HG03571 (cell line): ENCODE data around the gene TENT4A.
"Not testable (repeated sequence)": the region's sequence is repeated elsewhere in the genome, so short reads cannot be mapped to it uniquely, and the experiment has no call there.

Experiments used
- ATAC-seq: cut with Tn5 transposase; IDR thresholded peaks from one replicate; pipeline ENCODE4 v1.9.1; 2021; ENCODE audit not compliant: unreplicated experiment

TENT4A gene

DNA sequence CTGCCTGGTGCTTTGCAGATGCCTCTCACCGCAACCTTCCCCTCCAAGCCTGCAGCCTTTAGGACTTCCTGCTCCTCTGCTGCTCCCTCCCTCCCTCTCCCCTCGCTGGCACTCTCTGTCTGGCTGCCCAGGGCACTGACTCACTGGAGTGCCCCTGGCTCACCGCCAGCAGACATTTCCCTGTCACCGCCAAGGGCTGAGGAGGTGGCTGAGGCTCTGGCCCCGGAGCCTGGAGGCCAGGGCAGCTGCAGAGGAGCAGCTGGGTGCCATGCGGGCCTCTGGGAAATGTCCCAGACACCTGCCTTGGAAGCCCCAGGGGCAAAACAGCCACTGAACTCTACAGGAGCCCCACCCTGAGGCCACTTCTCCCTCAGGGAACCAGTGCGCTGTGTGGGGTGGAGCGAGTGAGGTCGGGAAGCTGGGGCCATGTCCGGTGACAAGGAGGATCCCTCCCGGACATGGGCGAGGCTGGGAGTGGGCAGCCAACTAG is 53.4 kb downstream of the TENT4A start:
- ATAC-seq, result no peak

DNA sequence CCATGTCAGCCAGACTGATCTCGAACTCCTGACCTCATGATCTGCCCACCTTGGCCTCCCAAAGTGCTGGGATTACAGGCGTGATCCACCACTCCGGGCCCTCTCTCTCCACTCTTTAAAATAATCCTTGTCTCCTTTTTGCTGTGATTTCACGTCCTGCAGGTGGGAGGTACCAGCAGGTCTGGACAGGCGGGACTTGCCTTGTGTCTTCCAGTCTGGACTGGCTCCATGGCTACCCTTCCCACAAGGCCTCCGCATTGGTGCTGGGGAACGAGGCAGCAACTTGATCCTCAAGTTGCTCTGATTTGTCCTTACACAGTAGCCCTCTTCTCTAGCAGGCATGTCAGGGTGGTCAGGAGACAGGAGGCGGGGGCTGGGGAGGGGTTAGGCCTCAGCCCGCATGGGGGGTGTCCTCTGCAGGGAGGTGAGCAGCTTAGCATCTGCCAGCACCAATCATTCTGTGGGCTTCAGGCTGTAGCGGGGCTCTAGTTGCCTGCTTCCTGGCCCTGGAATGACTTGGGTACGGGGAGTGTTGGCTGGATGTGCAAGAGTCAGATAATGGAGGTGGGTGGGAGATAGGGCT is 54.3 kb downstream of the TENT4A start:
- no peak for ATAC-seq

DNA sequence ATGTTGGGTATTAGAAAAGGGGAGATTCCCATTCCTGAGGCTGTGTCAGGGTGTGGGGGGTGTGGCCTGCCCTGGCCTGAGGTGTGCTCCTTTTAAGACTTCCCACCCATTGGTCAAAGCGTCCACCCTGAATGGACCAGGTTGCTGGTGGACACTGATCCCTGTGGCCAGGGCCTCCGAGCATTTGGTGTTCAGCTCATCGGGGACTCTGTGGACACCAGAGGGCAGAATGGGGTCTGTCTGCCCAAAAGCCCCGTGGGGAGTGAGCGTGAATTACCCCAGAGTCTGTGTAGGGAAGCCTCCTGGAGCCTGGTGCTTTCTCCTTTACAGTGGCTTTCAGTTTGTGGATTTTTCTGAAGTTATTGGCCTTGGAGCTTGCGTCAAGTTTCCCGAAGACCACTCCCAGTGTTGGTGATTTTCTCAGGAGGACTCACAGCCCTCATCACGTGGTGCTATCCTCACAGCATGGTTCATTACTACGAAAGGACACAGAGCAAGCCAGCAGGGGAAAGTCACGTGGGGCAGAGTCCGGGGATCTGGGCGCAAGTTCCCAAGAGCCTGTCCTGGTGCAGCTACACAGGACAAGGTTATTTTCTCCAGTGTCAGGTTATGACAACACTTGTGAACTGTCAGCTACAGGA is 55.5 kb downstream of the TENT4A start:
- no peak for ATAC-seq

DNA sequence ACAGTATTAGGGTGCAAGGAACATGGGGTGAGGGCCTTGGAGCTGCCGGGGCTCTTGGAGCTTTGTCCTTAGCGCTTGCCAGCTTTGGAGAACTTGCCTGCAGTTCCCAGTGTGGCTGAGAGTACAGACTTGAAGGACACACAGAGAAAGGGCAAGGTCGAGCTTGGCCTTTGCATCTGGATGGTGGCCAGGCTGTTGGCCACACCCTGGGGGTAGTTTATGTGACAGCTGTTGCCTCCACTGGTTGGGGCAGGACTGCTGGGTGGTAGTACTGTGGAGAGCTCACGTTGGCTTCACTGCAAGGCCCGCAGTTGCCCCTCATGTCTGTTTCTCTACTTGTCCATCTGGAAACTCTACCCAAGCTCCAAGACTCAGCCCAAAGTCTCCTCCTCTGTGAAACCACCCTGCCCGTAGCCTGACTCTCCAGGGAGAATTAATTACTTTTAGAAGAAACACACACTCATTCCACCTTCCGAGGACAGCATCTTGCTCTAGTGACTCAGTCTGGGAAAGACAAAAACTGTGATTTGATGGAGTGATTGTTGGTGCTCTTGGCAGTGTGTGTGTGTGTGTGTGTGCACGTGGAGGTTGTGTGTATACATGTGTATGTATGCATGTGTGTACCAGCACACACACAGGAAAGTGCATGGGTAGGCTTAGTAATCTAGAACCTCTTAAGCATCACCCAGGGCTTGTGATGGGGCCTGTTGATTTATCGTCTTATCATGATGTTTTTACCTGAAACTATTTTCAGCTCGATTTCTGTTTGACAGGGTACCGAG is 57.8 kb downstream of the TENT4A start:
- no peak for ATAC-seq

DNA sequence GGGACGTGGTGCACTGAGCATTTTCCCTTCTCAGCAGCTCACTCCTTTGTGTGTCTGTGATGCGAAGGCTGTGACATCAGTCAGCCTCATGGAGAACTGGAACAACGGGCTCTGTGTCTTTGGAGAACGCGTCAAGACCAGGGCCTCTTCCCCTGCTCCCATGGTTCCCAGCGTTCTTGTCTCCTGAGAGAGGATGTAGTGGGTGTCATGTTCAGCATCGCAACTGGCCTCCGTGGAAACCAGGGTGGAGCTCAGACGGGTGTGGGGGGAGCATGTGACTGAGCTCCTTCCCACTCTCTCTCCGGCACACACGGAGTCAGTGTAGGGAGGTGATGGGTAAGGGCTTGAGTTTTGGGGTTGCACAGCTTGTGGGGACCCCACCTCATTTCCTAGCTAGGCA is 59.7 kb downstream of the TENT4A start:
- no peak for ATAC-seq

DNA sequence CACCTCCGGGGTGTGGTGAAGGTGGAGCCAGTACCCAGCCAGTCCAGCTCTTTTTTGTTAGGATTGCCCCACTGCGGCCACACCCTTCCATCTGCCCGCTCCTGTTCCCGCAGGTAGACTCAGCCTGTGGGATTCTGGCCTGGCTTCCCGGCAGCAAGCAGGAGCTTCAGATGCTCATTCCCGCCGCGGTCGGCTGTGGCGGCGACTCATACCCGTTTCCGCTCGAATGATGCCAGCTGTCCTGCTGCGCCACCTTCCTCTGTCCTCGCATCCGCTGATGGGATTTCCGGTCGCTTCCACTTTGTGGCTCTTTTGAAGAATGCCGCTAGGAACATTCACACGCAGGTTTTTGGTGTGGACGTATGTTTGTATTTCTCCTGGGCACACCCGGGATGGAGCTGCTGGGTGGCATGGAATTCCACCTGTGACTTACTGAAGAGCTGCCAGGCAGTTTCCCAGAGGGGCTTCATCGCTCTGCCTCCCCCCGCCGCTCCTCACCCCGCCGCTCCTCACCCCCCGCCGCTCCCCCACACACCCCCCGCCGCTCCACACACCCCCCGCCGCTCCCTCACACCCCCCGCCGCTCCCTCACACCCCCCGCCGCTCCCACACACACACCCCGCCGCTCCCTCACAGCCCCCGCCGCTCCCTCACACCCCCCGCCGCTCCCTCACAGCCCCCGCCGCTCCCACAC is 60.3 kb downstream of the TENT4A start:
- no peak for ATAC-seq

DNA sequence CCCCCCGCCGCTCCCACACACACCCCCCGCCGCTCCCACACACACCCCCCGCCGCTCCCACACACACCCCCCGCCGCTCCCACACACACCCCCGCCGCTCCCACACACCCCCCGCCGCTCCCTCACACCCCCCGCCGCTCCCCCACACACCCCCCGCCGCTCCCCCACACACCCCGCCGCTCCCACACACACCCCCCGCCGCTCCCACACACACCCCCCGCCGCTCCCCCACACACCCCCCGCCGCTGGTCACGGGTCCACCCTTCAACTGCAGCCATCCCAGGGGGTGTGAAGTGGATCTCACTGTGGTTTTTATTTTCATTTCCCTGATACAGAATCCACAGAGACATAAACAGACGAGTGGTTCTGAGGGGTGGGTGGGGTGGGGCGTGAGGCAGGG is 61.0 kb downstream of the TENT4A start:
- ATAC-seq, result not testable (repeated sequence)

DNA sequence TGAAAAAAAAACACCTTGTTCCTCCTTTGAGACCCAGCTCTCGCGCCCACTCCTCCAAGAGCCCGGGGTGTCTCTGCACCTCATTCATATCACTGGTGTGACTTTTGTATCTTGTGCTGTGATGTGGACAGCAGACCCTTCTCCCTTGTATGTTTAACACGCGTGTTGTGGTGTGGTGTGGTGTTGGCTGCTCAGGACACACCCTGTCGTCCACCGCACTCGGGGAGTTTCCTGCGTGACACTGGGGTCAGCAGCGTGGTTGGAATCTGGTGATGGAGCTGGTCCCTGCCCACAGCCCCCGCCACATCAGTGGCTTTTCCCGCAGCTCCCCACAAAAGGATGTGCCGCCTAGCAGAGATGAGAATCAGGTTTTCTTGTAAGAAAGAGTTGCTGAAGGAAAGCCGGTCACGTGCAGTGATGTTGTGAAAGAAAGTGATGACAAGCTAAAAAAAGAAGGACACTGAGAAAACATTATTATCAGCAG is 61.5 kb downstream of the TENT4A start:
- ATAC-seq, result no peak

DNA sequence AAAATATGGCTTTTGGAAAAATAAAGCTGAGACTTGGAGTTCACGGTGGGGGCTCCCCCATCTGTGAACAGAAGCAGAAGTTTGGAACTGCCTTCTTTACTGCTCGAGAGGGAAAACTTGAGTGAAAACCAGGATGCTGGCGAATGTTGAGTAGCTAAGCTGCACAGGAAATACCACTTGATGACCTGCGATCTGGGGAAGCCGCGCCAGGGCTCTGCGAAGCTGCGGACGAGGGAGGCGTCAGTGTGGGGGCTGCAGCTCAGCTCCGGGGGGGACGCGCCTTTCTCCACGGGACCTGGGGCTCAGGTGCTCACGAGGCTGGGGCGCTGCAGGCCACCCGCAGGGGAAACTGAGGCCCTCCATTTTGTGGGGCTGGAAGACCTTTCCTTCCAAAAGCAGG is 62.3 kb downstream of the TENT4A start:
- ATAC-seq, result no peak

DNA sequence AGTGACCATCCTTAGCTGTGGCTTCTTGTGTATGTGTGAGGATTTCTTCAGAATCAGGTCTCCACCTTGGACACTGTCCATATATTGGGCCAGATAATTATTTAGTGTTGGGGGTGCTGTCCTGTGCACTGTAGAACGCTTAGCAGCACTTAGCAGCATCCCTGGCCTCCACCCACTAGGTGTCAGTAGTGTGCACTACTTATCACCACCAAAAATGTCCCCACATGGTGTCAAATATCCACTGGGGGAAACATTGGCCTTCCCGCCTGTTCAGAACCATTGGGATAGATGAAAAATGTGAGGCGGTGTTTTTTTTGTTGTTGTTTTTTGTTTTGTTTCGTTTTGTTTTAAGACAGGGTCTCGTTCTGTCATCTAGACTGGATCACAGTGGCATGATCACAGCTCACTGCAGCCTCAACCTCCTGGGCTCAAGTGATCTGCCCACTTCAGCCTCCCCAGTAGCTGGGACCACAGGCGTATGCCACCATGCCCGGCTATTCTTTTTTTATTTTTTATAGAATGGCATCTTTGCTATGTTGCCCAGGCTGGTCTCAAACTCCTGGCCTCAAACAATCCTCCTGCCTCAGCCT is 67.7 kb downstream of the TENT4A start:
- peak; percentile 61 for ATAC-seq

DNA sequence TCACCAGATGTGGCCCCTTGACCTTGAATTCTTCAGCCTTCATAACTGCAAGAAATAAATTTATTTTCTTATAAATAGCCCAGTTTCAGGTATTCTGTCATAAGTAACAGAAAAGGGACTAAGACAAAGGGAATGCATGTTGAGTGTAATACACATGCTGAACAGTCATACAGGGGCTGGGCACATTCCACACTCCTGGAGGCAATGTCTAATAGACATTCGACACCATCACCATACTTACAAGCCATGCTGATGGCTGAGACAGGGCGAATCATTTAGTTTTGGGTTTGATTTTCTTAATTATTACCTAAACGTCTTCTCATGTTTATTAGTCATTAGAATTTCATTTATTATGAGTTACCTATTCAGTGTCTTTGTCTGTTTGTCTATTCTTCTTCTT is 68.5 kb downstream of the TENT4A start:
- ATAC-seq, result no peak

DNA sequence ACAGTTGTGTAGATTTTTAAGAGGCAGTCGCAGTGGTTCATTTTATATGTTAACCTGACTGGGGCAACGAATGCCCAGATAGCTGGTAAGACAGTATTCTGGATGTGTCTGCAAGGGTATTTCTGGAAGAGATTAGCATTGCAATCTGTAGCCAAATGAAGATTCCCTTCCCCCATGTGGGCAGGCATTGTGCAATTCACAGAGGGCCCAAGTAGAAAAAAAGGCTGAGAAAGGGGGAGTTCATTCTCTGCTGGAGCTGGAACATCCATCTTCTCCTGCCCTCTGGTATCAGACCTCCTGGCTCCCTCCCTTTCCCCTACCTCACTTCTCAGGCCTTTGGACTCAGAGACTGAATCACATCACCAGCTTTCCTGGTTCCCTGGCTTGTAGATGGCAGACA is 70.6 kb downstream of the TENT4A start:
- ATAC-seq, result no peak

DNA sequence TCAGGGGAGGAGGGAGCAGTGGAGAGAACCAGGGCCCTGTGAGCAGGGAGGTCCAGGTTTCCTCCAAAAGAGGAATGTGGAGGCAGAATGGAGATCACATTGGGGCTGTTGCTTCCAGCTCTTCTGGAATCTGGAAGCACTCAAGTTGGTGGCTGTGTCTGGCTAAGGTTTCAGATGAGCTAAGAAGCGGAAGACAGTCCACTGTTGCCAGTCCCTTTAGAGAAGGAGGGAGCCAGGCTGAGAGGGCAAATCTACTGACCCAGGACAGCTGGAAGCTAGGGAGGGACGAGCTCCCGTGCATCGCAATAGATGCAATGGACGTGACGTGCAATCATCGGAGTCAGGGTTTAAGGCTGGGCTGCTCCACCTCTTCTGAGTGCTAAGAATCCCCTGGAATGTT is 71.2 kb downstream of the TENT4A start:
- ATAC-seq, result no peak

DNA sequence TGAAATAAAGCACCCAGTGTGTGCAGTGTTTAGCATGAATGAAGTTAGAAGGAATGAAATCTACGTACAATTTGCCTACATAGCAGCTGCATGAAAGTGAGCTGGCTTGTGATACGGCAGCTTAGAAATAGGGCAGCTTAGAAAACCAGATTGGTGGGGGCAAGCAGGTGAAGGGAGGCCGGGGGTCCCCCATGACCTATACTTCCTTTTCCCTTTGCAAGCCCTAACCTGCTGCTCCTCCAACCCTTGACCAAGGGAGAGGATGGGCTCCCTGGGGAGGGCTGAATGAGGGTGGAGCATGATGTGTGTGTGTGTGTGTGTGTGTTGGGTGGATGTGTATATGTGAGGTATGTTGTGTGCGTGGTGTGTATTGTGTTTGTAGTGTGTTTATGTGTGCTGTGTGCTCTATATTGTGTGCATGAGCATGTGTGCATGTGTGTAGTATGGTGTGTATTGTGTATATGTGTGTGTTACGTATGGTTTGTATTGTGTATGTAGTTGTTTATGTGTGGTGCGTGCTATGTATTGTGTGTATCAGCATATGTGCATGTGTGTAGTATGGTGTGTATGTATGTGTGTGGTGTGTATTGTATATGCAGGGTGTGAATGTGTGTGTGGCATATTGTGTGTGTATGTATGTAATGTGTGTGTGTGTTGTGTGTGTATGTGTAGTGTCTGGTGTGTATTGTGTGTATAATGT is 72.1 kb downstream of the TENT4A start:
- ATAC-seq, result no peak

DNA sequence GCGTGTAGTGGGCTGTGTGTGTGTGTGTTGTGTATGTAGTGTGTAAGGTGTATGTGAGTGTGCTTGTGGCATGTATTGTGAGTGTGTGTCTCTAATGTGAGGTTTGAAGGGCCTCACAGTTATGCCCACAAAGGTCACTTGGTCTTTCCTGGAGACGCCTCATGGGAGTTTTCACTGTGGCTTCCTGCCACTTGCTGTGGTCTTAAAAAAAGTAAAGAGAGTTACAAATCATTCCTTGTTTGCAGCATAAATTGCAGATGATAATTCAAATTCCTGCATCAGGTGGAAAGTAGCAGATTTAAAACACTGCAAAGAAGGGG is 72.6 kb downstream of the TENT4A start:
- no peak for ATAC-seq

DNA sequence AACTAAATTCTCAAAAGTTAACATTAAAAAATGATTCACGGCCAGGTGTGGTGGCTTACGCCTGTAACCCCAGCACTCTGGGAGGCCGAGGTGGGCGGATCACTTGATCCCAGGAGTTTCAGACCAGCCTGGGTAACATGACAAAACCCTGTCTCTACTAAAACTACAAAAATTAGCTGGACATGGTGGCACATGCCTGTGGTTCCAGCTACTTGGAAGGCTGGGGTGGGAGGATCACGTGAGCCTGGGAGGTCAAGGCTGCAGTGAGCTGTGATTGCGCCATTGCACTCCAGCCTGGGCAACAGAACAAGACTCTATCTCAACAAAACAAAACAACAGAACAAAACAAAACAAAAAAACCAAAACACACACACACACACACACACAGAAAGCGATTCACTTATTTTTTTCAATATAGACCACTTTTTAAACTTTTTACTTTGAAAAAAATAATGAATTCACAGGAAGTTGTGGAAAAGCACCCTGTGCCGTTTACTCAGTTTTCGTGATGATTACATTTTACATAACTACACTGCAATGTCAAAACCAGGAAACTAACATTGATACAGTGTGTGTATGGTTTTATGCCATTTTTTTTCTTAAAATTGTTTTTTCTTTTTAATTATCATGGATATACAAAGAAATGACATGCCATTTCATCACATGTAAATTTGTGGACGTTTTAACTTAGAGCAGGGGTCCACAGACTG is 73.7 kb downstream of the TENT4A start:
- no peak for ATAC-seq

DNA sequence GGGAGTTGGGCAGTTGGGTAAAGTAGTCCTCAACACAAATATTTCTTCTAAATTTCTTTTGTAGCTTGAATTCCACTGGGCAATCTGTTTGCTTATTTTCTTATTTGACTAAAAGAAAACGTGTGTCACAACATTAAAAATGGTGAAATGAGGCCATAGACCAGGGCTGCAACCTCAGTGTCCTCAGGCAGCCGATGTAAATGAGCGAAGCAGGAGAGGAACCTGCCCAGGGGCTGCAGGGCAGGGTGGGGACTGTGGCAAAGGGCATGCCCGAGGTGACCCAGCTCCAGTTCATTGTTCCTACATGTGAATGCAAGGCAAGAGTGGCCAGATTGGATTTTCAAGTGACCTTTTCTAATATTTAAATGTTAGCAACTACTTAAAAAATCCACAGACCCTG is 74.7 kb downstream of the TENT4A start:
- no peak for ATAC-seq

DNA sequence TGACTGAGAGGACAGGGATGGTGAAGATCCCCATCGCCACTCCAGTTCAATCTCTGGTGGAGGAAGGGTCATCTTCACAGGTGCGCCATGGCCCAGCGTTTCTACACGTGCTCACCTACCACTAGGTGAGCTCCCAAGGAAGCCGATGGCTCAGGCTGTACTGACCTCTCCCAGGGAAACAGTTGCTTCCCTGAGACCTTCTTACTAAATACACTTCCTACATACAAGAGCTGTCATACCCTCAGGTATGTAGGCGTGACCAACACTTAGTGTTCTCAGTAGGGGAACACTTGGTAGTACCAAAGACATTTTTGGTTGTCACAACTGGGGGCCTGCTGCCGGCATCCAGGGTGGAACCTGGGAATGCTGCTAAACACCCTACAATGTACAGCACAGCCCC is 75.2 kb downstream of the TENT4A start:
- ATAC-seq, result no peak

DNA sequence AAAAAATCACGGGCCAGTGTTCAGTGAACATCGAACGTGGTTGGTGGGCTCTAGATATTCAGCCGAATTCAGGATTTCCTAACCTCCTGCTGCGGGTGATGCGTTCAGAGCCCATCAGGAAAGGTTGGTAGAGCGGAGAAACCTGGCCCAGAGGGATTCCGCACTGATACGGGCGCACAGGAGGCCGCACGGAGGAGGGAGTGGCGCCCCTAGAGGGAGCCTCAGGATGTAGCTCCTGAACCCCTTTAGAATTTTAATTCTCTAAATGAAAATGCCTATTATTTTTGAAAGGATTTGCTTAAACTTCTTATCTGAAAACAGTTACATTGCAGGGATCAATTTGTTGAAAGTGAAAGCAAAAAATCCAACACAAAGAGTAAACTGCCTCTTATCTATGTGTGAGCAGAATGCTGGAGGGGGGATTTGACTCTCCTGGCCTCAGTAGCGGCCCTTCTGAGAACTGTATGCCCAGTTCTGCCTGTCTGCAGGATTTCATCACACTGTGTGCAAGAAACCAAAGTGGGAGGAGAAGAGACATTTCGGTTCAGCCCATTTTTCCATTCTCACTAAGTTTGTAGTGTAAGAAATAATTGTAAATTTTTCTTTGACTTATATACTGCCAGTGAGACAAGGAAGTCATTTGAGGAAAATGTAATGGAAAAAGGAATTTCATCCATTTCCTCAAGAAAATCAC is 75.9 kb downstream of the TENT4A start:
- ATAC-seq, result no peak
